Renal pelvis (tissue), 4 donors: ENCODE results near the gene PALMD. TPM values are rescaled to one million over a fixed set of nuclear protein-coding genes. Genes with fewer than 3 reads are reported as not detected.

ENCODE experiments used
- DNase-seq: peaks from one replicate; pipeline ENCODE4 v3.0.0-alpha.2; 2013
- polyA plus RNA-seq, 3 donors: library from polyadenylated mRNA; unstranded; fragments of 120-200 nt; gene quantifications; one replicate each; pipeline ENCODE4 v1.2.1, GENCODE V29; 2013; ENCODE audit not compliant: insufficient read length in 3 of 3

The PALMD gene
- polyA plus RNA-seq, 3 donors: 1.9 to 2.3 (median 2.1) TPM

DNA sequence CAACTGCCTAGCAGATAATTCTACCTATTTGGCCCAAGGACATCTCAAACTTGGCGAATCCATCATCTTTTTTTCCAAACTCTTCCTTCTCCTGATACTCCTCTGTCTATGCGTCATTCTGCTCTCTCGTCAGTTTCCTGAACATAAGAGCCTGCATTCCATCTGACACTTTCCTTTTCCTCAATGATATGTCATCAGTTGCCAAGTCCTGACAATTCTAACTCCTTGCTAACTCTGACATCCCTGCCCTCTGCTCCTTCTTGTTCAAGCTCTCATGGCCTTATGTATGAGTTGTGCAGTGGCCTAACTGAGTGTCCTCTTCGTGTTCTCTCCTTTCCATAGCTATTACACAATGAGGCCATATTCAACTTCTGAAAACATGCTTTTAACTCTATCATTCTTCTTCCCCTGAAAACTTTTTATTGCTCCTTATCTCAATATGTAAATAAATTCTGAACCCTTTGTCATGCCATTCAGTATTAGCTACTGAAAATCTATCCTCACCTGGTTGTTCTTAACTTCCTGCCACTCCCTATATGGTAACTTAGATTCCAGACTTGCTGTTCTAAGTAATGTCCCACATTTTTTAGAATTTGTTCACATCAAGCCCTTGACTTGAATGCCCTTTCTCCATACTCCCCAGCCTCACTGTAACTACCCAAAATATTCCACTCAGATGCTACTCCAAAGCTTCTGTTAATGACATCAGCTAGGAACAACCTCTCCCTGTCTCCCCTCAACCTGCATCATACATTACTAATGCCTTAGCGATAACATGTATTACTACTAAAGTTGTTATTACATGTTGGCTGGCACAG is 11.5 kb downstream of the PALMD start:
- no peak for DNase-seq

DNA sequence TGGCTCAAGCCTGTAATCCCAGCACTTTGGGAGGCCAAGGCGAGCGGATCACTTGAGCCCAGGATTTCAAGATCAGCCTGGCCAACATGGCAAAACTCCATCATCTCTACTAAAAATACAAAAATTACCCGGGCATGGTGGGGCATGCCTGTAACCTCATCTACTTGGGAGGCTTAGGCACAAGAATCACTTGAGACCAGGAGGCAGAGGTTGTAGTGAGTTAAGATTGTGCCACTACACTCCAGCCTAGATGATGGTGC is 12.0 kb downstream of the PALMD start:
- no peak for DNase-seq

DNA sequence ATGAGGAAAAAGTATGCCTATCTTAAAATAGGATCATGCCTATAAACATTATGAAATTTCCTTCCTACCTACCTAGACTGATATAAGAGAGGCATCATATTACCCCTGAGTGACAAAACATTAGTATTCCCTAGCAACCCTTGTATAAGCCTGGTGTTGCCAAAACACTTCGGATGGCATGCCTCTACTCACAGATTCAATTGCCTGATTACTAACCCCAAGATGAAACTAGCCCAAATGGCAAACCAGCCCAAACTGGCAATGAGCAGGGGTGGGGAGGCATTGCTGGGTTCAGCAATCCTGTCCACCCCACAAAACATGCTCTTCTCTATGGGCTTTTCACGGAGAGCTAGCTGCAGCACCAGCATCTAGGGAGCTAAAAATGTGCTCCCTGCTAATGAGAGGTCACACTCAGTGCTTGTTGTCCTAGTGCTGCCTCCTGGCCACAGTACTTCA is 13.9 kb downstream of the PALMD start:
- no peak for DNase-seq

DNA sequence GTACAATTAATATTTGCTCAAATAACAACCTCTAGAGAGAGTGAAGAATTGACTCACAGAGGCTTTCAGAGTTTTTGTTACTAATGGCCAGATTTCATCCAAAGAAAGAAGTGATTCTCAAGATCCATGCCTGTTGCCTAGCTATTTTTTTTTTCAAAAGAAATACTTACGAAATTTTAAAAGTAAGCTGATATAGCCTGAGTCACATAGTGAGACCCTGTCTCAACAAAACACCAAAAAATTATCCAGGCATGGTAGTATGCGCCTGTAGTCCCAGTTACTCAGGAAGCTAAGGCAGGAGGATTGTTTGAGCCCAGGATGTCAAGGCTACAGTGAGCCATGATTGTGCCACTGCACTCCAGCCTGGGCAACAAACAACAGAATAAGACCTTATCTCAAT is 14.6 kb downstream of the PALMD start:
- DNase-seq: no peak

DNA sequence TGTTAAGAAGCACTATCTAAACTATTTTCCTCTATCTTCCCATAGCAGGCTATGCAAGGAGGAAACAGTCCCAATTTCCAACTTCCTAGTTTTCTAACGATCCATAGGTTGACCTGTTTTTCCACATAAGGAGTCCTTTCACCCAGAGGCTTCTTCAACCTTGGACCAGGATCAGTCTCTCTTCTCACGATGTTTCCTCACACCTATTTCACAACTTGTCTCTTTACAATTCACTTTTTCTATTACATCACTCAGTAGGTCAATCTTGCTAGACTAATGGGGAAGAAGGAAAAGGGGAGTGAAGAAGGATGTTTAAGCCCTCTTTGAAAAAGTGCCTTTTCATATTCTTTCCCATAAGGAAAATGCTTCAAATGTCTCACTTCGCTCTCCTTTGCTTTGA is 15.9 kb downstream of the PALMD start:
- no peak for DNase-seq

DNA sequence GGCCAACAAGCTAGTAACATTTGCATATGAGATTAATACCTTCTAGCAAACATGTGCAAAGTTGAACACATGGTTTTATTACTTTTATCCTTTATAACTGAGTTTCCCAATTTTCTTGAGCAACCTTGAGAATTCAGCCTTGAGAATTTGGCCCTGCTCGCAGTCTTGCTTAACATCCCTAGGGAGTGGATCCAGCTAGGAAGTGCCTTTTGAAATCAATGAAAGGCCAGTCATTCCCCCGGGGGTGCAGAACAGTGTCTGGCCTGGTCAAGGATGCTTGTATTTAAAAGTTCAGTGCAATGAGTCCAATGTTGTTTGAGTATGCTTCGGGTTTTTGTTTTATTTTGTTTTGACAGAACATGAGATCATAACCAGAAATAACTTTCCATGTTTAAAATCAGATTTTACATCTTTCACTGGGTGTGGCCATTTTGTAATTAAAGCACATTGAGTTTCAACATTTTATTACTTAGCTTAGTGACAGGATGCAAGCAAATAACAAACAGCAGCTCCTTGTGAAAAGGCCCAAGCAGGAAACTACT is 16.7 kb downstream of the PALMD start:
- no peak for DNase-seq

DNA sequence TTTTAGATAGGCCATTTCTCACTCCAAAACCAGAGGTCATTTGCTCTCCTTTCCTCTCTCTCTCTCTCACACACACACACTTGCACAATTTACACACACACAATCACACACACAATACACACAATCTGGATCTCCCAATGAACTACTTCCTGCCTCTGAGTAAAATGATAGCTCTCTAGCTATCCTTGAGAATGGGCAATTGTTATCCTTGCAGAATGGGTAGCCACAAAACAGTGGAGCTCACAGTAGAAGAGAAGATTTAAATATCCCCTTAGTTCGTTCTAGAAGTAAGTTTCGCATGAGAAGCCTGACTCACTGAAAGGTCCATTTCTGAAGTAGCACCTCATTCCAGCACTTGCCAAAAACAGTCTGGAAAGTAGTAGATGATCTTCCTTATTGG is 17.6 kb downstream of the PALMD start:
- no peak for DNase-seq

DNA sequence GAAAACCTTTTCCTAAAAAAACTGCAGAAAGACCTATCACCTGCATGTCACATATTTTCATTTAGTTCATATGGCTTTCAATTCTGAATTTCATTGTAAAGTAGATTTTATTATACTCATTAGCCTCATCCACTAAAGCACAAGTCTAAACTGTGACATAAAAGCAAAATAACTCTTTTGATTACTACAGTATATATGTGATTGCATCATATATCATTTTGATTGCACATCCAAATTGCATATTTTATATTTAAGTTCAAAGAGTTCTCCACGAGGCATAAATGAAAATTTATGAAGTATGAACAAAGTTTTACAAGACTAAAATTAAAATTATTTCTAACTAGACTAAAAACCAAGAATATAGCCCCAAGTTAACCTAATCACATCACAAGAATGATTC is 19.3 kb downstream of the PALMD start:
- no peak for DNase-seq

DNA sequence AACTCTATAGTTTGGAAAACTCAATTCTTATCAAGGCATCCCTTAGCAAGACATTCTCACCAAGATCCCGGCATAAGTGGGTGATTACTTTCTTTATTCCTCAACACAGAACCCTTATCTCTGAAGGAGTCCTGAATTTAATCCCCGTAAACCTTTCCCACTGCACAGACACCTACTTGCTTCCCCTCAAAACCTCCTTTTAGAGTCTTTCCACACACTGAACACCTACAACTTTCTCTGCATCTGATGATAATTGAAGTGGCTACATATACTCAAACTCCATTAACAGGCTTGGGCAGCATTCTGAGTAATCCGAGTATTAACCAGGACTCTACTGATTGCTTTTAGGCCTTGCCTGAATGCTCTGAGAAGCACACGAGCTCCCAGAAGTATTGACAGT is 23.5 kb downstream of the PALMD start:
- no peak for DNase-seq

DNA sequence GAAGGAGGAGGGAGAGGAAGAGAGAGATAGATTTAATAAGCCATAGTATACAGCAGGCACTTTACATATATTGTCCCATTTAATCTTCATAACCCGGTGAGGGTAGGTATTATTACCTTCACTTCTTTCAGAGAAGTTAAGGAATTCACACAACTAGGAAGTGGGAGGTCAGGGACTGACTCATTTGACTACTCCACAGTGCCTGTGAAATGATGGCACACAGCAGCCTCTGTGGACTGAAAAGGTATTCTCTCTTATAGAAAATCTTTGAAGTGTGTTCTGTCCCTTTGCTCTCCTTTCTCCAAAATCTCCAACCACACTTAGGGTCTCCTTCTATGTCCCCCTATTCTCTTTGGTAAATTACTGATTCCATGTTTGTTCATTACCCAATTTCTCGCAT is 23.9 kb downstream of the PALMD start:
- no peak for DNase-seq

DNA sequence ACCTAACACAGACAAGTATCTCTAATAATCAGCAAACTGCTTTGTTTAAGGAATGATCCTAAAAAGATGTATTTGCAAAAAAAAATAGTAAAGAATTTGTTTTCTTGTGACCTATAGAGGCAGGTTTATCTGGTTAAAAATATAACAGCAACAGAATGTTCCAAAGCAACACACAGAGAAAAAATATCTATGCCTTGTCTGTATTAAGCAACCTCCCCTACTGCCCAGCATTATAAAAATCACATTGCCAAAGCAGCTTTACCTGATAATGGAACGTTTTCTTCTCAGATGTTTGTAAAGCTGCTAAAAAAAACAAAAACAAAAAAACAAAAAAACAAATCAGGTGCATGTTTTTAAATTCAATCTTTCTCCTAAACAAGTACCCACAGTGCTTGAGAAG is 24.7 kb downstream of the PALMD start:
- no peak for DNase-seq

DNA sequence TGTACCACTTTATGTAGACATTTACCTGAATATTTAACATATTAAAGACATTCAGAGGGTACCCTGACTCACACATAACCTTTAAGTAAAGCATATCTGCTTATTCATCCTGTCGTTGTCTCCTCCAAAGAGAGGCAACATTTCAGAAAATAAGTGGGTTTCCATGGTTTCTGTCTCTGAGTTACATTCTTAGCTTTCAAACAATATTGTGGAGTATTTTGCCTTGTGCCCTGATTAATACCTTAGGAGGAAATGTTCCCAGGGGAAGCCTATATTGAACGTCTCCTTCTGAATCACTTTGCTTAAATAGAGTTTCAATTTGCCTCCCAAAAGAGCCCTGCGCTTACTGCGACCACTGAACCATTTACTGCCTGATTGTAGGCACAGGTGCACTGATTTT is 26.1 kb downstream of the PALMD start:
- no peak for DNase-seq

DNA sequence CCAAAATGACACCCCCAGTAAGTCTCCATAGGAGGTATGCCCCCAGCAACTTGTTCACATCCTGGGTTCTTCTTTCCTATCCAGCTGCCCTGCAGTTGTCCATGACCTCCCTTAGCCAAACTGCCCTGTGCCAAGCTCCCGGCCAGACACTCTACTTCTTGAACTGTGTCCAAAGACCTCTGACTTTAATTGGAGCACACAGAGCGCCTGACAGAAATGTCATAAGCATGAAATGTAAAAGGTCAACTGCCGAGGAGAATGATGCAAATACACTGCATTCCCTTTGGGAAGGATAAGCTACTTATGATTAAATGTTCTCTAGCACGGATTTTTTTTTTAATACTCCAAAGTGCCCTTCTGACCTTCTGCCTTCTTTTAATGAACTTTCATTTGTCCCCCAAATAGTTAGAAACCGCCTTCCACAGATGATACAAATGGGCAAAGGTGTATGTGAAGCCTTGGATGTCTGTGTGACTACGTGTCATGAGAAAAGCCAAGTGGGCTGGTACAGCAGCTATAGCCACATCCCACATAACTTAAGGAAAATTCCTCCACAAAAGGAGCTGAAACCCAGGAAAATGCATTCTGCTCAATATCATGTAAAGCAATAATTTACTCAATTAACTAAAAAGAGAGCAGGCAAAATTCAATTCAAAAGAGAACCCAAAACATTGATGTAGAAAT is 26.8 kb downstream of the PALMD start:
- DNase-seq: no peak

DNA sequence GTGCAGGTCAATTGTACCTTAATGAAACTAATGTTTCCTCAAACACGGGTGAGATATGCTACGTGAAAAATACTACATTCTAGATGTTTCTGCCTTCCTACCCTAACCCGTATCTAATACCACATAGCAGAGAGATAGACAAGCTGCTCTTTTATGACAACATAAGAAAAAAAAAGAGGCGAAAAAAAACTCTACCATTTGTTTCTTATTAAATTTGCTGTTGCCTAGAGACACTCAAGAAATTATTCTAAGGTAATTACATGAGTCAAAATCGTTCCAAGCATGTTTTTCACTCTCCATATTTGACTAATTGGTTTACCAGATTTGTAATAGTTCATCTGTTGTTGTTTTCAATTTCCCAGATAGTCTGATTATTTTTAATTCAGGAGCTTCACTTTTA is 27.4 kb downstream of the PALMD start:
- DNase-seq: no peak

DNA sequence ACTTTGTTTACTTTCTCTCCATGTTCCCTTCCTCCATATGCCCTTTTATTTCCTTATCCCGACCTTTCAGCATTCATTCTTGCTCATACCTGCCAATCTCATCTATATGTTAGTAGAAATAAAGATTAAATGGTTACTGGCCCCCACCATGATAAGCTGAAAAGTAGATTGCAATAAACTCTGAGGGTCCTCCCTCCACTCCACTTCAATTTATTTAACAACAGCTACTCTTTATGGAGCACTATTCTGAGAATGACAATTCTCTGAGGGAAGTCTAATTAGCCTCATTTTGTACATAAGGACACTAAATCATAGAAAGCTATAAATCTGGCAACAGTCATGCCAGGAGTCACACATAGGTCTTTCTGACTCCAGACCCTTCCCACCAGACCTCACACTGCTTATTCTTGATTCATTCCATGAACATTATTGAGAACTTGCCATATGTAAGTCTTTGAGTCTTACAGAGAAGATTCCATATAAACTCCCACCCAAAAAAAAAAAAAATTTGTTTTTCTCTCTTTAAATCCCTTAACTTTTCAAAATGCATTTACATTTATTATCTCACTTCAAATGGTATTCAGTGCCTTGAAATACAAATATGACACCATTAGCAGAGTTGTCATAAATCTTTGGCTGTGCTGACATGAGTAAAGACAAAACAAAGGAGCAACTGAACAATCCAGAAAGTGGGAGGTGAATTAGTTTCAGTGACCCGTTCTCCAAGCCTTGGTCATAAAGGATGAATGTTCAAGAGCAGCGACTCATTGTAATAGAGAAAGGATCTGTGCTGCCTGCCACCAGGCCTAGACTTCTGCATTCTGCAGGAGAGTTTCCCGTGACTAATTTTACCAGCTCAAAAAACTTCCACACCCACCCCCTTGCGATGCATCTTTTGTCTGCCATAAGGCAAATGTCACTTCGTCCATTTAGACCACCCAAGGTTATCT is 28.5 kb downstream of the PALMD start:
- no peak for DNase-seq

DNA sequence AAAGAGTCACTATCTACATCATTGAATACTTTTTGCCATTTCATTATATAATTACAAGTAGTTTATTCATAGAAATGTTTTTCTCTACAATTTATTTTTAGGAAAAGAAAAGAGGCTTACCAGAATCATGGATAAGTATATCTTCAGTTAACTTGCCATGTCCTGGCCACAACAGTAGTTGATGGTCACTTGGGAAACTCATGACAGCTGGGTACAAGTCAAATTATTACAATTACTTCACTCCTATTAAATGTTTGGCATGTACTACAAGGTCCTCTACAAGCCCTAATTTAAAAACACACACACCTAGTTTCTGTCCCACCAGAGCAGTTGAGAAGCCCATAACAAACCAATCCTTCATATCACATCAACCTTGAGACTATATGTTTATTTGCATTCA is 29.4 kb downstream of the PALMD start:
- DNase-seq: no peak

DNA sequence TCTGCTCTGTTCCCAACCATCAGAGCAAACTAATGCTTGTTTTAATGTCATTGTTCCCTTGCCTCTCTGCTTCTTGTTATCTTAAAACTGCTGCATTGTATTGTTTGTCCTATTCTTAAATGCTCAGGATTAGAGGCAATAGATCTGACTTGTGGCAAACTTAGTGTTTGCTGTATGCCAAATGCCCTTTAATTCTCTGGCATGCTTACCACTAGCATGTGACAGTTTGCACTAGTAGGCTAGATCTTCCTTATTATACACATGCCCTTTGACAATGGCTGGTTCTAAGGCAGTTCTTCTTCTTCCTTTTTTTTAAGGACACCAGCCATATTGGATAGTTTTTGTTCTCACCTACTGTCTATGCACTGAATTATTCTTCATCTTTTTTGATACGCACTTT is 30.1 kb downstream of the PALMD start:
- no peak for DNase-seq

DNA sequence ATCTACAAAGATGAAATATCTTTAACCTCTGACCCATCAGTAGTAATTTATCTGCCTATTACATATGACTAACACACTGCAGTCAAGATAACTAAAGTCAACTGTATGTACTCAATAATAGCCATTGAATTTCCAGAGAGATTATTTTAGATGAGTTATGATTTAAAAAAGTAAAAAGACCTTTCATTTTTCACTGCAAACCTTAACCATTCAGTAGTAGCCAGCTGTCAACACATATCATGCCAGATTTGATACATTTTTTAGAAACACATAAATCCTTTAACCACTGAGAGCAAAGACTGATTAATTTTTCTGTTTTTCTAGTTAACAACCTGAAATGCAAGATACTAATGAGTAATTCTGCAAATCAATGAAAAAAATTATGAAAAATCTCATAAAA is 31.0 kb downstream of the PALMD start:
- DNase-seq: no peak

DNA sequence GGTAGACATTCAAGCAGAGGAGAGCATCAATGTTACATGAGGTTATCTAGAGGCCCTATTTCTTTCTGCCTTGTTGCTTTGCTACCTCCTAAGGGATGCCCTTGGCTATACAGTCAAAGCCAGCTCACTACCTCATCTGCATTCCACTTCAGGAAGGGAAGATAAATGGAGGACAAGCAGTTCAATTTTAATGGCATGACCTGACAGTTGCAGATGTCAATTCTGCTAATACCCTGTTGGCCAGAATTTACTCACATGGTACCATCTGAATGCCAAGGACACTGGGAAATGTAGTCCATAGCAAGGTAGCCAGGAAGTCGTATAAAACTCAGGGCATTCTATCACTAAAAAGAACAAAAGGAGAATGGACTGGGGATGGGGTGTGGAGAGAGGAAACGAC is 31.5 kb downstream of the PALMD start:
- no peak for DNase-seq

DNA sequence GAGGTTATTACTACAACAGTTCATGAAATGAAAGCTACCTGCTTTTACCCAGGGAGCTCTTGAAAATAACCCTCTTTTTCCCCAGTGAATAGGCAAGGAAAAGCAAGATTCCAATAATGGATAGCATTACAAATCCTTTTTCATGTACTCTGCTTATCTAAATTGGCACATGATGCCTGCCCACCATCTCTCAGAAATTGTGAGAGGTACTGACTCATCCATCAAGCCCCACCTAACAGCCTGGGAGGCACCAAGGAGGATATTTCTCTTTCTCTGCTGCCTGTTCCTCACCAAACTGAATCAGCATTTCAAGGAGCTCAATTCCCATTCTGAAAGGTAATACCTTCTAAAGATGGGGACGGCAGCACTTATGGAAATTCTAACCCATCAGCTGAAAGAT is 34.4 kb downstream of the PALMD start:
- DNase-seq: no peak

DNA sequence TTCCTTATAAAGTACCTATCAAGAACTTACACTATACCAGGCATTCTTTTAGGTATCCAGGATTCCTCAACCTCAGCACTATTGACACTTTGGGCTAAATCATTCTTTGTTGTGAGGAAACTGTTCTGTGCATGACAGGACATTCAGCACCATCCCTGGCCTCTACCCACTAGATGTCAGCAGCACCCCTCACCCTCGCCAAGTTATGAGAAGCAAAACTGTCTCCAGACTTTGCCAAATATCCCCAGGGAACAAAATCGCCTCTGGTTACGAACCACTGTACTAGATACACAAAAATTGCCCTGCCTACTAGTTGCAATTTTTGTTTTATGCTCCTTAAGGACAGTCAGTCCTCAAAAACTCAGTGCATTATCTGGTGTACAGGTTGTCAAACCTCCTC is 35.7 kb downstream of the PALMD start:
- DNase-seq: no peak

DNA sequence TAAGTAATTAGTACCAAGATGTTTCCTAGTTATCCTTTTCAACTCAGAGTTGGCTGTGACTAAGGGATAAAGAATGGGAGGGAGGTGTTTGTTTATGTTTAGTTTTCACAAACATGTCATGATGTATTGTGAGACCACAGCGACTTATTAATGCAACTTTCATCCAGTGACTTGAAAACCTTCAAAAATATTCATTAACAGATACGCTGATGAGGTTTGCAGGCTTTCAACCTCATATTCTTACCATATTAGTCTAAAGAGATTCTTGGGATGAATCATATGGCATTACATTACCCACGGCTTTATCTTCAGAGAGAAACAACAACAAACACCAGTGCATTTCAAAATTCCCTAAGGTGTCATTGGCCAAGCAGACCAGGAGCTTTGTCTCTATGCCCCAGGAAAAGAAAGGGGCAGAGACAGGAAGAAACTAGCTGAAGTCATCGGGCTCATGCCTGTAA is 36.4 kb downstream of the PALMD start:
- no peak for DNase-seq
